Right kidney (tissue), 9 donors: ENCODE data around the gene KRTAP9-8.
"Not testable (repeated sequence)": the region's sequence is repeated elsewhere in the genome, so short reads cannot be mapped to it uniquely, and the experiment has no call there.

Experiments
- DNase-seq: peaks from one replicate; pipeline ENCODE4 v3.0.0-alpha.2; 2016
- long read RNA-seq, 8 donors: transcript quantifications; one replicate each; lab custom pipeline, GENCODE V29; 2026

KRTAP9-8 gene
- long read RNA-seq, donor 1: 0 reads
- long read RNA-seq, donor 2: 0 reads
- long read RNA-seq, donor 3: 0 reads
- long read RNA-seq, donor 4: 0 reads
- long read RNA-seq, donor 5: 0 reads
- long read RNA-seq, donor 6: 0 reads
- long read RNA-seq, donor 7: 0 reads
- long read RNA-seq, donor 8: 0 reads

- DNase-seq: not testable (repeated sequence)
Measured at GRCh38 chr17:41237949-41238437, at the start of gene KRTAP9-8. Gene KRTAP9-8, plus strand, starts transcription at chr17:41237999. Its CDS starts 53 bp downstream, at chr17:41238052.

GRCh38 chr17:41189837-41190318 is 47.9 kb upstream of the KRTAP9-8 start, which contains the start of gene KRTAP9-1:
Gene KRTAP9-1, plus strand, starts transcription at chr17:41189887. Its CDS starts 0 bp downstream, at chr17:41189887.
- DNase-seq: not testable (repeated sequence)

GRCh38 chr17:41190328-41190727 is 47.5 kb upstream of the KRTAP9-8 start:
- DNase-seq: no peak

- DNase-seq: no peak
Measured at GRCh38 chr17:41196068-41196467, 41.7 kb upstream of the KRTAP9-8 start.

GRCh38 chr17:41199421-41200078 is 38.2 kb upstream of the KRTAP9-8 start:
- no peak for DNase-seq

- DNase-seq: no peak
Measured at GRCh38 chr17:41211845-41212466, 25.8 kb upstream of the KRTAP9-8 start.

- no peak for DNase-seq
Measured at GRCh38 chr17:41212524-41213169, 25.2 kb upstream of the KRTAP9-8 start.

GRCh38 chr17:41215681-41216080 is 22.1 kb upstream of the KRTAP9-8 start:
- no peak for DNase-seq

- no peak for DNase-seq
Measured at GRCh38 chr17:41223821-41224220, 14.0 kb upstream of the KRTAP9-8 start.

- no peak for DNase-seq
Measured at GRCh38 chr17:41226051-41226450, 11.7 kb upstream of the KRTAP9-8 start.

- not testable (repeated sequence) for DNase-seq
Measured at GRCh38 chr17:41226598-41227095, 11.2 kb upstream of the KRTAP9-8 start, which contains the start of gene KRTAP9-2. Gene KRTAP9-2, plus strand, starts transcription at chr17:41226648. Its CDS starts 7 bp downstream, at chr17:41226655.

- DNase-seq: no peak
Measured at GRCh38 chr17:41230094-41230493, 7.7 kb upstream of the KRTAP9-8 start.

GRCh38 chr17:41231731-41232130 is 6.1 kb upstream of the KRTAP9-8 start:
- no peak for DNase-seq

- DNase-seq: not testable (repeated sequence)
Measured at GRCh38 chr17:41232399-41233105, 5.2 kb upstream of the KRTAP9-8 start, which contains the start of gene KRTAP9-3. Gene KRTAP9-3, plus strand, starts transcription at chr17:41232449. Its CDS starts 53 bp downstream, at chr17:41232502.

- not testable (repeated sequence) for DNase-seq
Measured at GRCh38 chr17:41237116-41237515, 683 bp upstream of the KRTAP9-8 start.

- DNase-seq: not testable (repeated sequence)
Measured at GRCh38 chr17:41246995-41247787, 9.4 kb downstream of the KRTAP9-8 start.

GRCh38 chr17:41249637-41250240 is 11.9 kb downstream of the KRTAP9-8 start, which contains the start of gene KRTAP9-4:
Gene KRTAP9-4, plus strand, starts transcription at chr17:41249687. Its CDS starts 34 bp downstream, at chr17:41249721.
- not testable (repeated sequence) for DNase-seq

- no peak for DNase-seq
Measured at GRCh38 chr17:41251261-41251660, 13.5 kb downstream of the KRTAP9-8 start.

- DNase-seq: no peak
Measured at GRCh38 chr17:41254861-41255260, 17.1 kb downstream of the KRTAP9-8 start.
